Stimulated activated memory B cell treated with anti-CD40 and anti-IgM and Interleukin-4, amounts not matched to agents 10 μg/mL and 1 μg/mL and 100 μg/mL, for 72 hours (primary cell): ENCODE results near the gene DNMT3A.

ENCODE experiments used
- ATAC-seq: fragments of 150-1000 bp; cut with Tn5 transposase; 2 replicates; pipeline ENCODE4 v1.10.0; 2021
- H3K27ac Mint-ChIP-seq: one replicate; pipeline ENCODE4 v1.8.0; 2022; ENCODE audit warnings: mild to moderate bottlenecking, mixed read lengths
- H3K27me3 Mint-ChIP-seq: one replicate; pipeline ENCODE4 v1.8.0; 2022; ENCODE audit warnings: mixed read lengths
- H3K36me3 Mint-ChIP-seq: one replicate; pipeline ENCODE4 v1.8.0; 2022; ENCODE audit warnings: mixed read lengths
- H3K4me1 Mint-ChIP-seq: one replicate; pipeline ENCODE4 v1.8.0; 2022; ENCODE audit warnings: mixed read lengths
- H3K4me3 Mint-ChIP-seq: one replicate; pipeline ENCODE4 v1.8.0; 2022; ENCODE audit warnings: mild to moderate bottlenecking, moderate library complexity, mixed read lengths
- H3K9me3 Mint-ChIP-seq: one replicate; pipeline ENCODE4 v1.8.0; 2022; ENCODE audit warnings: mixed read lengths

DNMT3A gene

DNA sequence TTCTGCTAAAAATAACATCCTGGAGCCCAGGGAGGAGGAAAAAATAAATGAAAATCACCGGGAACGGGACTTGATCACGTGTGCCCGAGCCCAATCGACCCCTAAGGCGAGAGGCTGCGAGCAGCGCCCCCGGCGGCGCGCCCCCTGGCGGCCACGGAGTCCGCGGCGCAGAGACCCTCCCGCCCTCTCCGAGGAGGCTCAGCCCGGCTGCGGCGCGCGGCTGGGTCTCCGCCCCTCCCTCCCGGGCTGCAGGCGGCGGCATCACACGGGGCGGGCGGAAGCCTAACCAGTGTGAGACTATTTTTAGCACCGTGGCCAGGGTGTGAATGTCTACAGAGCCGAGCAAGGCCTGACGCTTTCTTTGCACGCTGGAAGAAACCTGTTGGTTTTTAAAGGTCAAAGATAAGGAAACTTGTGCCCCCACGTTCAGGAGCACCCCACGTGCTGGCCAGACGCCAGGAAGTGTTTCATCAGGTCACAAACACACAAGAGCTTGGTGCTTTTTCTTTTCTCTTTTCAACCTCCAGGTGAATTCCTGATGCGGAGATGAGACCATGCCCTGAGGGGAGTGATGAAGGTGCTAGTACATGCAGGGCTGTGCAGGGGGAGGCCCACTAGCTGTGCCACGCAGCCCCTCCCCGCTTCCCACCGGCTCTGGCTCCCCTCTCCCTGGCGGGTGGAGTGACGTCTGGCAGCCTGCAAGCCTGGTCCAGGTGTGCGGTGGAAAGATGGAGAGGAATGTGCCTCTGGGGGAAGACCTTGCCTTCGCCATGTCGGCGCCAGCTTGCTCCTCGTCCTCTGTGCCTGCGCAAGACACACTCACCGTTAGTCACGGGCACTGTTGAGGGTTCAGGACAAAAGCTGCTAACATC lies 35.3 kb upstream of the DNMT3A start:
- no peaks in the 10 kb centered on the region for H3K9me3 Mint-ChIP-seq
- ATAC-seq: peak; percentile 99
- no peaks in the 10 kb centered on the region for H3K27me3 Mint-ChIP-seq
- H3K27ac Mint-ChIP-seq: peak overlapping the region; percentile 96
- H3K36me3 Mint-ChIP-seq: no peaks in the 10 kb centered on the region
- peak overlapping the region; percentile 54 for H3K4me3 Mint-ChIP-seq
- peaks cover 56% of the 10 kb centered on the region for H3K4me1 Mint-ChIP-seq

- Mint-ChIP-seq H3K27me3 (no peaks in the 10 kb centered on the region), H3K4me1 (peaks cover 49% of the 10 kb centered on the region), H3K4me3 (peak overlapping the region; percentile 65), H3K27ac (peak overlapping the region; percentile 96), H3K36me3 (no peaks in the 10 kb centered on the region), H3K9me3 (no peaks in the 10 kb centered on the region)
- ATAC-seq: no peak
Measured at GRCh38 chr2:25375989-25376545, 34.3 kb upstream of the DNMT3A start.

- no peak overlapping the region for H3K4me3 Mint-ChIP-seq
- no peak for ATAC-seq
- no peaks in the 10 kb centered on the region for H3K9me3 Mint-ChIP-seq
- peak overlapping the region; percentile 96 for H3K27ac Mint-ChIP-seq
- H3K36me3 Mint-ChIP-seq: no peaks in the 10 kb centered on the region
- no peaks in the 10 kb centered on the region for H3K27me3 Mint-ChIP-seq
- H3K4me1 Mint-ChIP-seq: peaks cover 44% of the 10 kb centered on the region
Measured at GRCh38 chr2:25375371-25375988, 33.8 kb upstream of the DNMT3A start.

- no peaks in the 10 kb centered on the region for H3K9me3 Mint-ChIP-seq
- no peak overlapping the region for H3K4me3 Mint-ChIP-seq
Measured at GRCh38 chr2:25374827-25375226, 33.1 kb upstream of the DNMT3A start.

GRCh38 chr2:25374411-25374810 lies 32.7 kb upstream of the DNMT3A start:
- Mint-ChIP-seq H3K4me1 (peaks cover 36% of the 10 kb centered on the region), H3K4me3 (no peak overlapping the region), H3K9me3 (no peaks in the 10 kb centered on the region), H3K27me3 (no peaks in the 10 kb centered on the region), H3K27ac (peak overlapping the region; percentile 36), H3K36me3 (no peaks in the 10 kb centered on the region)
- ATAC-seq: no peak

More at GRCh38 chr2:25374827-25375226, 33.1 kb upstream of the DNMT3A start:
- peak overlapping the region; percentile 36 for H3K27ac Mint-ChIP-seq
- no peaks in the 10 kb centered on the region for H3K27me3 Mint-ChIP-seq
- no peak for ATAC-seq
- peaks cover 40% of the 10 kb centered on the region for H3K4me1 Mint-ChIP-seq
- H3K36me3 Mint-ChIP-seq: no peaks in the 10 kb centered on the region

DNA sequence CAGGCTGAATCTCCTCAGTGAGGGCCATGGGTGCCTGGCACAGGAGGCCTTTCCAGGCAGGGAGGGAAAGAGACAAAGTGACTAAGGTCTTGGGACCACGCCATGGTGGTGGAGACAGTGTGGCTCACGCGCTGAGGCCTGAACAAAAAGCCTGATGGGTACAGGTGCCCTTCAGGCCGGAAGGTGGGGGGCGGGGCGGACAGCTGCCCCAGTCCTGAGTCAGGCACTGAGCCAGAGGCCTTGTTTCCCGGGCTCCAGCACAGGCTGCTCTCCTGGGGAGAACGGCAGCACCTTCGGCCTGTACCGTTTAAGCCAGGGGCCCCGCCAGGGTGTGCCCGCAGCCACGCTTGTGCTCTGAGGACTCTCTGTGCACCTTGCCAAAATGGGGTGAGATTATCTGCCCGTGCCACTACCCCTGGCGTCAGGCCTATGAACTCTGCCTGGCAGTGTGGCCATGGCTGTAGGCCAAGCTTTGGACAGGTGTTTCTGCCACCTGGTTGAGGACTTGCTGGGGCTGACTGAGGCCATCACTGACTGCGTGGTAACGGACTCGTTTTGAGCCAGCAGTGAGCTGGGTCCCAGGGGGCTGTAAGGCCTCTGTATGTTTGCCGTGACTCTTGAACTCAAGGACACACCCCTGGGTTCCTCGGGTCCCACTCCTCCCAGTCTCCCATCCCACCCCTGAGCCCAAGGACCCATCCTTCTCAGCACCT lies 31.7 kb upstream of the DNMT3A start:
- ATAC-seq: no peak

GRCh38 chr2:25372405-25373268 lies 30.9 kb upstream of the DNMT3A start:
- Mint-ChIP-seq H3K4me1 (peaks cover 18% of the 10 kb centered on the region), H3K9me3 (no peaks in the 10 kb centered on the region), H3K4me3 (no peak overlapping the region), H3K36me3 (no peaks in the 10 kb centered on the region), H3K27ac (peak overlapping the region; percentile 6), H3K27me3 (no peaks in the 10 kb centered on the region)
- ATAC-seq: no peak

More for the DNA sequence above, 31.7 kb upstream of the DNMT3A start:
- peaks cover 26% of the 10 kb centered on the region for H3K4me1 Mint-ChIP-seq
- no peaks in the 10 kb centered on the region for H3K9me3 Mint-ChIP-seq
- peak overlapping the region; percentile 6 for H3K27ac Mint-ChIP-seq
- no peaks in the 10 kb centered on the region for H3K27me3 Mint-ChIP-seq
- H3K36me3 Mint-ChIP-seq: no peaks in the 10 kb centered on the region
- no peak overlapping the region for H3K4me3 Mint-ChIP-seq

GRCh38 chr2:25371253-25372241 lies 29.8 kb upstream of the DNMT3A start:
- ATAC-seq: no peak
- Mint-ChIP-seq H3K9me3 (no peaks in the 10 kb centered on the region), H3K4me3 (no peak overlapping the region), H3K36me3 (no peaks in the 10 kb centered on the region), H3K27ac (peak overlapping the region; percentile 6), H3K4me1 (peaks cover 12% of the 10 kb centered on the region), H3K27me3 (no peaks in the 10 kb centered on the region)

- H3K4me3 Mint-ChIP-seq: no peak overlapping the region
- H3K27ac Mint-ChIP-seq: peak overlapping the region; percentile 7
- no peaks in the 10 kb centered on the region for H3K36me3 Mint-ChIP-seq
- H3K27me3 Mint-ChIP-seq: no peaks in the 10 kb centered on the region
- ATAC-seq: no peak
- peaks cover 6% of the 10 kb centered on the region for H3K4me1 Mint-ChIP-seq
- no peaks in the 10 kb centered on the region for H3K9me3 Mint-ChIP-seq
Measured at GRCh38 chr2:25369876-25370275, 28.2 kb upstream of the DNMT3A start.

DNA sequence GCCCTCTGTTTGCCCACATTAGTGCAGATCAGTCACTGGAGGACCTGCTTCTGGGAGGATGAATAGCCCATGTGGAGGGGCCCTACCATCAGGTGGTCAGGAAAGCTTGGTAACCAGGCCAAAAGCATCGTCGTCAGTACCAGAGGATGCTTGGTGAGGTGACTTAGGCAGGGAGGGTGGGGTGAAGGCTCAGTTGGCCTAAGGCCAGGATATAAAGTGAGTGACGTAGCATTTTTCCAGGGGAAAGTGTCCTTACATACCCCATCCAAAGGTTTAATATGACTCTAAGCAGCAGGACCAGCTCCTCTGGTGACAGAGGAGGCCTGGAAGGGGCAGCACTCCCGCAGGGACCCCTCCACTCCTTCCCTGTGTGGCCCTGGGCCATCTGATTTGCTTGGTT lies 27.7 kb upstream of the DNMT3A start:
- ATAC-seq: no peak
- peaks cover 7% of the 10 kb centered on the region for H3K4me1 Mint-ChIP-seq
- H3K27ac Mint-ChIP-seq: peak overlapping the region; percentile 7
- no peaks in the 10 kb centered on the region for H3K9me3 Mint-ChIP-seq
- H3K36me3 Mint-ChIP-seq: no peaks in the 10 kb centered on the region
- no peak overlapping the region for H3K4me3 Mint-ChIP-seq
- no peaks in the 10 kb centered on the region for H3K27me3 Mint-ChIP-seq

DNA sequence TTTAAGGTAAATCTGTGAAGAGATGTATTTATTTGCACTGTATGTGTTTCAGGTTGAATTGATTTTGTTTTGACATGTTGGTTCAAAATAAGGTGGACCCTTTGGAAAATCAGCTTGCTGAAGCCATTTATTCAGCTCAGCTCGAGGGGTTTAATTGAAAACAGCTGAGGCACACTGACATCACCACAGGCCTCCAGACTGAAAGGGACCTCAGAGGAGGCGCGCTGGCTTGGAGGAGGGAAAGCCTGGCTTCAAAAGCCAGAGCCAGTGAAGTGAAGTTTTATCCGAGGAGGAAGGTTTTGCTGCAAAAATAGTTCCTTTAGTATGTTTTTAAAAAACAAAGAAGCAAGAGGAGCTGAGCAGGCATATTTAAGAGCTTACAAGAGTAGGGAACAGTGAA lies 26.9 kb upstream of the DNMT3A start:
- H3K4me1 Mint-ChIP-seq: peaks cover 15% of the 10 kb centered on the region
- H3K36me3 Mint-ChIP-seq: no peaks in the 10 kb centered on the region
- H3K27ac Mint-ChIP-seq: peak overlapping the region; percentile 7
- H3K27me3 Mint-ChIP-seq: no peaks in the 10 kb centered on the region
- no peaks in the 10 kb centered on the region for H3K9me3 Mint-ChIP-seq
- no peak for ATAC-seq
- no peak overlapping the region for H3K4me3 Mint-ChIP-seq

GRCh38 chr2:25367296-25367695 lies 25.6 kb upstream of the DNMT3A start:
- Mint-ChIP-seq H3K9me3 (no peaks in the 10 kb centered on the region), H3K27ac (no peak overlapping the region), H3K36me3 (no peaks in the 10 kb centered on the region), H3K4me1 (peaks cover 27% of the 10 kb centered on the region), H3K27me3 (no peaks in the 10 kb centered on the region), H3K4me3 (no peak overlapping the region)
- ATAC-seq: no peak

DNA sequence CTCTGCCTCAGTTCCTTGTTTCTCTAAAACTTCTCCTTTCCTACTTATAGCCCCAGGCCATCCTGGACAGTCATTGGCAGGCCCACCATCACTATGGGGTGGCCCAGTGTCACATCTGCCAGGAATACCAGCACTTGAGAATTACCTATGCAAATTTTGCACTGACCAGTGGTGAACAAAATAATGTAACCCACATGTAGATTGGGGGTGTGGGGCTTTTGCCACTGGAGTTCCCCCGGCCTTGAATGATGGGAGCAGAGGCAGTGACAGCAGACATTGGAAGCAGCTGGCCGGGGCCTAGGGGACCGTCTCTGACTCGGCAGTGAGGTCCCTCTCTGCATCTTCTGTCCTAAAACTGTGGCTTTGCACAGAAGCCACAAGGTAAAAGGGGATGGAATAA lies 24.9 kb upstream of the DNMT3A start:
- no peak for ATAC-seq
- Mint-ChIP-seq H3K4me3 (no peak overlapping the region), H3K27me3 (no peaks in the 10 kb centered on the region), H3K36me3 (no peaks in the 10 kb centered on the region), H3K27ac (no peak overlapping the region), H3K4me1 (peaks cover 32% of the 10 kb centered on the region), H3K9me3 (no peaks in the 10 kb centered on the region)
